Gastroesophageal sphincter (tissue), 4 donors: ENCODE data around the gene SRPK2. TPM values are rescaled to one million over a fixed set of nuclear protein-coding genes. Genes with fewer than 3 reads are reported as not detected.

ENCODE experiments used
- ATAC-seq: fragments of 150-250 bp; one replicate; pipeline ENCODE4 v1.9.1; 2016; ENCODE audit warnings: mild to moderate bottlenecking, moderate library complexity
- H3K27ac ChIP-seq, 4 donors: fragments of 200-600 bp; sonication (generic) in 3 of 4; 1 replicate in 3 of 4; 2 replicates in 1 of 4; pipeline ENCODE4 v1.5.1; 2016 to 2019
- H3K27me3 ChIP-seq: fragments of 200-600 bp; sonication (generic); one replicate; pipeline ENCODE4 v1.5.1; 2019
- H3K36me3 ChIP-seq, 2 donors: fragments of 200-600 bp; sonication (generic); one replicate each; pipeline ENCODE4 v1.5.1; 2019; ENCODE audit warnings: control low read depth in 1 of 2
- H3K4me1 ChIP-seq, 3 donors: fragments of 200-600 bp; sonication (generic); 1 replicate in 2 of 3; 2 replicates in 1 of 3; pipeline ENCODE4 v1.5.1; 2016 to 2019; ENCODE audit warnings: control low read depth in 2 of 3
- H3K4me3 ChIP-seq, 2 donors: fragments of 200-600 bp; sonication (generic); one replicate each; pipeline ENCODE4 v1.5.1; 2019; ENCODE audit warnings: mild to moderate bottlenecking in 1 of 2, moderate library complexity in 1 of 2
- H3K9me3 ChIP-seq, 3 donors: fragments of 200-600 bp; sonication (generic); one replicate each; pipeline ENCODE4 v1.5.1; 2017 to 2019; ENCODE audit warnings: control low read depth in 2 of 3
- EP300 ChIP-seq: sonication (generic); formaldehyde crosslinking; IDR thresholded peaks from one replicate; pipeline ENCODE4 v1.6.1; 2017; ENCODE audit warnings: antibody characterized with exemption, mild to moderate bottlenecking
- POLR2A ChIP-seq, 2 donors: fragments of 450-650 bp; IDR thresholded peaks; one replicate each; pipeline ENCODE4 v1.6.1; 2017; ENCODE audit warnings: antibody characterized with exemption in 2 of 2, mild to moderate bottlenecking in 2 of 2, moderate library complexity in 1 of 2
- POLR2AphosphoS5 ChIP-seq: sonication (generic); formaldehyde crosslinking; IDR thresholded peaks from one replicate; pipeline ENCODE4 v1.6.1; 2017; ENCODE audit warnings: antibody characterized with exemption
- WGBS, 2 donors: methylation state at CpG; one replicate each; pipeline ENCODE4 v1.1.5; 2018; ENCODE audit warnings: low coverage in 1 of 2; 5-methylcytosine and 5-hydroxymethylcytosine counted together
- total RNA-seq, 4 donors: library from RNA; depleted of rRNA; stranded (reverse); fragments of >200 nt; gene quantifications; one replicate each; pipeline ENCODE4 v1.1.0, GENCODE V29; 2016
- TF ChIP-seq, protein P1 (sequence below), 4 experiments: fragments of 200-600 bp in 2 of 4; fragments of 450-650 bp in 2 of 4; sonication (generic) in 1 of 4; IDR thresholded peaks; one replicate each; pipeline ENCODE4 v1.5.1; 2017 to 2019; ENCODE audit warnings: antibody characterized with exemption in 4 of 4, mild to moderate bottlenecking in 2 of 4, moderate library complexity in 2 of 4

Gene SRPK2
- total RNA-seq, 4 donors from 2014 or later, result 41.7 to 47.9 (median 43.8) TPM

- TF ChIP-seq EP300 (no peak), POLR2AphosphoS5 (no peak), POLR2A (IDR thresholded peaks at IDR 0.05) (no peak)
- TF ChIP-seq, protein P1, sequence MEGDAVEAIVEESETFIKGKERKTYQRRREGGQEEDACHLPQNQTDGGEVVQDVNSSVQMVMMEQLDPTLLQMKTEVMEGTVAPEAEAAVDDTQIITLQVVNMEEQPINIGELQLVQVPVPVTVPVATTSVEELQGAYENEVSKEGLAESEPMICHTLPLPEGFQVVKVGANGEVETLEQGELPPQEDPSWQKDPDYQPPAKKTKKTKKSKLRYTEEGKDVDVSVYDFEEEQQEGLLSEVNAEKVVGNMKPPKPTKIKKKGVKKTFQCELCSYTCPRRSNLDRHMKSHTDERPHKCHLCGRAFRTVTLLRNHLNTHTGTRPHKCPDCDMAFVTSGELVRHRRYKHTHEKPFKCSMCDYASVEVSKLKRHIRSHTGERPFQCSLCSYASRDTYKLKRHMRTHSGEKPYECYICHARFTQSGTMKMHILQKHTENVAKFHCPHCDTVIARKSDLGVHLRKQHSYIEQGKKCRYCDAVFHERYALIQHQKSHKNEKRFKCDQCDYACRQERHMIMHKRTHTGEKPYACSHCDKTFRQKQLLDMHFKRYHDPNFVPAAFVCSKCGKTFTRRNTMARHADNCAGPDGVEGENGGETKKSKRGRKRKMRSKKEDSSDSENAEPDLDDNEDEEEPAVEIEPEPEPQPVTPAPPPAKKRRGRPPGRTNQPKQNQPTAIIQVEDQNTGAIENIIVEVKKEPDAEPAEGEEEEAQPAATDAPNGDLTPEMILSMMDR (IDR thresholded peaks at IDR 0.05), result no peak
- ATAC-seq, result no peak
- peaks cover 0 to 37% (median 5%) of the 10 kb centered on the region in 3 donors for H3K4me1 ChIP-seq
These were observed 142.0 kb downstream of the SRPK2 start for GRCh38 chr7:105246679-105247078.

GRCh38 chr7:105246256-105246655 is 142.5 kb downstream of the SRPK2 start:
- TF ChIP-seq EP300, result no peak
- TF ChIP-seq, protein P1 (IDR thresholded peaks at IDR 0.05), result no peak
- TF ChIP-seq POLR2A (IDR thresholded peaks at IDR 0.05), result no peak
- TF ChIP-seq POLR2AphosphoS5, result no peak
- no peak for ATAC-seq
- no peaks in the 10 kb centered on the region for H3K9me3 ChIP-seq
- no peaks in the 10 kb centered on the region for H3K27me3 ChIP-seq
- H3K27ac ChIP-seq, result no peak overlapping the region
- 71 to 78% methylated on average over 3 to 4 of the region's 4 CpGs for WGBS, 2 donors
- no peaks in the 10 kb centered on the region for H3K36me3 ChIP-seq
- no peak overlapping the region for H3K4me3 ChIP-seq
- peaks cover 0 to 37% (median 1%) of the 10 kb centered on the region in 3 donors for H3K4me1 ChIP-seq

More at GRCh38 chr7:105246679-105247078, 142.0 kb downstream of the SRPK2 start:
- Histone ChIP-seq H3K36me3 (no peaks in the 10 kb centered on the region), H3K9me3 (no peaks in the 10 kb centered on the region), H3K27ac (no peak overlapping the region), H3K4me3 (no peak overlapping the region), H3K27me3 (no peaks in the 10 kb centered on the region)

DNA sequence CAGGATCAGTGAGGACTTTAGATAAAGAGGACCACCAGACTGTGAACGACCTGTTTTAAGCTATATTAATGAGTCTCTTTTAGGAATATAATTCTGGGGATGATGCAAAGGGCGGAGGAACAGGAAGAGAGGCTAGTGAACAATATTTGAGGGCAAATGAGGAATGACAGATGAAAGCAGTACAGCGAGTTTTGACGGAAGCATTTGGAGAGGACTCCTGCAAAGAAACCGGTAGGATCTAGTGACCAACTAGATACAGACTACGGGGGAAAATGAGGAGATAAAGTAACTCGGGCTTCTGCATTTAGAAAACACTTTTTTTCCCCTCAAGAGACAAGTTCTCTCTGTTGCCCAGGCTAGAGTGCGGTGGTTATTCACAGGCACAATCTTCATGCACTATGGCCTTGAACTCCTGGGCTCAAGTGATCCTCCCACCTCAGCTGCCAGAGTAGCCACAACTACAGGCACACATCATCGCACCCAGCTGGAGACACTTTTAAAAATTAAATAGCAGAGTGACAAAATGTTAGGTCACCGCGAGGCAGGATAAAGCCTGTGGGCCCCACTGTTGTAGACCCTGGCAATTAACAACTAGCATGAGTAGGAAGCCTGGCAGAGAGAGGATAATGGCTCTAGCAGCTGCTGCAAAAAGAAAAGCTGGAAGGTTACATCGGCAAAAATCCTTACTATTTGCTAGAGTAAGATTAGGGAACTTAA is 143.2 kb downstream of the SRPK2 start:
- no peak overlapping the region for H3K4me3 ChIP-seq
- TF ChIP-seq EP300, result no peak
- TF ChIP-seq POLR2A (IDR thresholded peaks at IDR 0.05), result no peak
- no peak for TF ChIP-seq POLR2AphosphoS5
- TF ChIP-seq, protein P1 (IDR thresholded peaks at IDR 0.05), result no peak
- 63 to 77% methylated on average over 9 to 11 of the region's 12 CpGs for WGBS, 2 donors
- H3K36me3 ChIP-seq, result no peaks in the 10 kb centered on the region
- no peak overlapping the region for H3K27ac ChIP-seq
- no peaks in the 10 kb centered on the region for H3K27me3 ChIP-seq
- H3K4me1 ChIP-seq, result peaks cover 0 to 37% (median 0%) of the 10 kb centered on the region in 3 donors
- ATAC-seq, result no peak
- no peaks in the 10 kb centered on the region for H3K9me3 ChIP-seq

DNA sequence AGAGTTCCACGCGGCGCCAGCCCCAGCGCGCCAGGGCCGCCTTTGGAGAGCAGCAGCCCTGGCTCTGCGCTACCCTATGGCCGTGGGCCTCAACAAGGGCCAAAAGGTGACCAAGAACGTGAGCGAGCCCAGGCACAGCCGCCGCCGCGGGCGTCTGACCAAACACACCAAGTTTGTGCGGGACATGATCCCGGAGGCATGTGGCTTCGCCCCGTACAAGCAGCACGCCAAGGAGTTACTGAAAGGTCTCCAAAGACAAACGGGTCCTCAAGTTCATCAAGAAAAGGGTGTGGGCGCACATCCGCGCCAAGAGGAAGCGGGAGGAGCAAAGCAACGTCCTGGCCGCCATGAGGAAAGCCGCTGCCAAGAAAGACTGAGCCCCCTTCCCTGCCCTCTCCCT is 144.1 kb downstream of the SRPK2 start:
- Histone ChIP-seq H3K36me3 (no peaks in the 10 kb centered on the region), H3K27ac (peak overlapping the region in 1 of 4 donors; percentile 30), H3K4me1 (peaks cover 0 to 44% (median 0%) of the 10 kb centered on the region in 3 donors), H3K4me3 (no peak overlapping the region), H3K27me3 (no peaks in the 10 kb centered on the region), H3K9me3 (no peaks in the 10 kb centered on the region)
- no peak for ATAC-seq
- no peak for TF ChIP-seq EP300
- TF ChIP-seq, protein P1 (IDR thresholded peaks at IDR 0.05), result no peak
- whole genome bisulfite sequencing, 2 donors, result 76 to 90% methylated on average over 4 to 11 of the region's 28 CpGs

GRCh38 chr7:105241198-105241597 is 147.5 kb downstream of the SRPK2 start:
- no peak for TF ChIP-seq EP300
- TF ChIP-seq, protein P1 (IDR thresholded peaks at IDR 0.05), result no peak
- TF ChIP-seq POLR2A (IDR thresholded peaks at IDR 0.05), result no peak
- TF ChIP-seq POLR2AphosphoS5, result no peak
- ATAC-seq, result no peak
- no peaks in the 10 kb centered on the region for H3K27me3 ChIP-seq
- H3K4me1 ChIP-seq, result peaks cover 0 to 66% (median 5%) of the 10 kb centered on the region in 3 donors
- no peak overlapping the region for H3K27ac ChIP-seq
- H3K36me3 ChIP-seq, result no peaks in the 10 kb centered on the region
- no peak overlapping the region for H3K4me3 ChIP-seq
- no peaks in the 10 kb centered on the region for H3K9me3 ChIP-seq
- WGBS, 2 donors, result 80 to 88% methylated on average over 3 of the region's 3 CpGs
